K562 (cell line): ENCODE data around the gene C7orf57. TPM values are rescaled to one million over a fixed set of nuclear protein-coding genes. Genes with fewer than 3 reads are reported as not detected.

ENCODE experiments used
- ATAC-seq: fragments of 200-7000 bp; cut with Tn5 transposase; 3 replicates; pipeline ENCODE4 v1.9.1; 2020; ENCODE audit warnings: moderate library complexity
- BruUV-seq: library from RNA; stranded (reverse); fragments of 400-500 nt; replicated peaks from 2 replicates; lab custom pipeline; 2021; lab: Mats Ljungman, UMichigan
- CTCF ChIA-PET: fragments of 300-600 bp; formaldehyde crosslinking; extraction: SDS; loops from one replicate; lab custom pipeline; 2021; ENCODE audit warnings: low intra/inter-chr PET ratio; lab: Yijun Ruan, JAX
- POLR2A ChIA-PET: fragments of 300-600, 350-650 bp; sonication (Branson Sonifier 250); formaldehyde crosslinking; extraction: SDS; loops from one replicate; lab custom pipeline; 2021; ENCODE audit warnings: antibody characterized with exemption, inconsistent platforms; lab: Yijun Ruan, JAX
- DNase-seq, 4 experiments: peaks; one replicate each; pipeline versions ENCODE4 v3.0.0 to v3.0.0-alpha.2; 2011 to 2018; ENCODE audit warnings: low spot score in 3 of 4, mixed read lengths in 3 of 4; ENCODE audit errors: extremely low read depth in 1 of 4
- FAIRE-seq: peaks from 2 replicates; lab custom pipeline; 2011; peaks lifted over from hg19 to GRCh38; lab: Jason Lieb, UNC
- H2AFZ ChIP-seq: 2 replicates; pipeline ENCODE4 v1.6.0; 2011; ENCODE audit warnings: low read depth, low read length, control low read depth, inconsistent platforms
- H3K27ac ChIP-seq: fragments of 200-600 bp; 3 replicates; pipeline ENCODE4 v1.8.0; 2011; ENCODE audit warnings: low read depth, mild to moderate bottlenecking, control low read depth, inconsistent platforms, low read length, moderate library complexity, mixed read lengths; ENCODE audit errors: extremely low read depth
- H3K27me3 ChIP-seq, 2 experiments: fragments of 300-600 bp in 1 of 2; 2 replicates in 1 of 2; 3 replicates in 1 of 2; pipeline versions ENCODE4 v1.6.0 to v1.8.0; 2011; ENCODE audit warnings: inconsistent platforms in 2 of 2, low read length in 2 of 2, mild to moderate bottlenecking in 1 of 2, mixed read lengths in 1 of 2, moderate library complexity in 1 of 2; ENCODE audit not compliant: control insufficient read depth in 2 of 2, insufficient read depth in 2 of 2
- H3K36me3 ChIP-seq: fragments of 300-600 bp; 3 replicates; pipeline ENCODE4 v1.8.0; 2011; ENCODE audit warnings: mild to moderate bottlenecking, low read length, inconsistent platforms; ENCODE audit not compliant: control insufficient read depth, insufficient read depth
- H3K4me1 ChIP-seq, 2 experiments: fragments of 200-600 bp in 1 of 2; replicated peaks in 1 of 2; 2 replicates in 1 of 2; 3 replicates in 1 of 2; pipeline versions ENCODE4 v1.5.1 to v1.8.0; 2011; ENCODE audit warnings: inconsistent platforms in 2 of 2, low read length in 2 of 2, mild to moderate bottlenecking in 1 of 2, mixed read lengths in 1 of 2, moderate library complexity in 1 of 2; ENCODE audit not compliant: control insufficient read depth in 2 of 2, insufficient read depth in 2 of 2
- H3K4me2 ChIP-seq: 2 replicates; pipeline ENCODE4 v1.6.1; 2011; ENCODE audit warnings: low read length, control low read depth, inconsistent platforms, mixed read lengths; ENCODE audit not compliant: insufficient read depth
- H3K4me3 ChIP-seq: fragments of 200-600 bp; sonication (generic), shearing (Covaris generic); 2 replicates; pipeline ENCODE4 v1.5.1; 2016; ENCODE audit warnings: control low read depth, inconsistent platforms
- H3K79me2 ChIP-seq: fragments of 200-600 bp; 3 replicates; pipeline ENCODE4 v1.8.0; 2011; ENCODE audit warnings: low read length, inconsistent platforms; ENCODE audit not compliant: control insufficient read depth, insufficient read depth
- H3K9ac ChIP-seq, 2 experiments: 2 replicates each; pipeline versions ENCODE4 v1.6.0 to v1.6.1; 2011; ENCODE audit warnings: low read depth in 2 of 2, low read length in 2 of 2, control low read depth in 1 of 2, inconsistent platforms in 1 of 2, mild to moderate bottlenecking in 1 of 2, mixed read lengths in 1 of 2; ENCODE audit not compliant: insufficient read depth in 1 of 2
- H3K9me1 ChIP-seq: one replicate; pipeline ENCODE4 v1.6.0; 2011; ENCODE audit warnings: inconsistent platforms, mild to moderate bottlenecking, low read length, moderate library complexity; ENCODE audit not compliant: control insufficient read depth, insufficient read depth
- H3K9me3 ChIP-seq: replicated peaks from 2 replicates; pipeline ENCODE4 v1.5.1; 2011; ENCODE audit warnings: low read depth, low read length, inconsistent platforms; ENCODE audit not compliant: control insufficient read depth, insufficient read depth
- H4K20me1 ChIP-seq: replicated peaks from 2 replicates; pipeline ENCODE4 v1.6.1; 2011; ENCODE audit warnings: low read length, inconsistent platforms, mixed read lengths; ENCODE audit not compliant: control insufficient read depth, insufficient read depth
- BRCA1 ChIP-seq, 2 experiments: fragments of 450-650 bp in 1 of 2; sonication (generic) in 1 of 2; formaldehyde crosslinking in 1 of 2; IDR thresholded peaks; 2 replicates each; pipeline versions ENCODE4 v1.5.0 to v1.6.1; 2017 to 2020; ENCODE audit warnings: mild to moderate bottlenecking in 1 of 2, missing genetic modification reagents in 1 of 2
- CHD7 ChIP-seq: fragments of 200-600 bp; sonication (generic); IDR thresholded peaks from one replicate; pipeline ENCODE4 v1.6.1; 2012; ENCODE audit warnings: mild to moderate bottlenecking, low read depth, low read length, inconsistent platforms
- EGR1 ChIP-seq: fragments of 450-650 bp; conservative IDR thresholded peaks from 2 replicates; pipeline ENCODE4 v1.6.1; 2017; ENCODE audit warnings: mild to moderate bottlenecking
- VEZF1 ChIP-seq: fragments of 200-800 bp; sonication (Bioruptor generic); IDR thresholded peaks from 2 replicates; pipeline ENCODE4 v1.6.1; 2017; ENCODE audit warnings: missing genetic modification characterization, missing compliant biosample characterization
- ZSCAN29 ChIP-seq: fragments of 450-650 bp; IDR thresholded peaks from 2 replicates; pipeline ENCODE4 v1.6.1; 2017
- whole genome bisulfite sequencing: fragments of 100-300 bp; shearing (Covaris generic); methylation state at CpG from one replicate; pipeline ENCODE4 v1.1.6; 2016; ENCODE audit warnings: low coverage, mixed read lengths; ENCODE audit not compliant: insufficient coverage; ENCODE audit errors: missing lambda C conversion rate; 5-methylcytosine and 5-hydroxymethylcytosine counted together
- in situ Hi-C: fragments of 300-500 bp; cut with MboI; formaldehyde crosslinking; loops from 4 replicates; pipeline ENCODE4 v1.15.0; 2018; ENCODE audit warnings: inconsistent platforms, mixed read lengths
- intact Hi-C: fragments of 100-400 bp; cut with micrococcal nuclease; formaldehyde crosslinking; loops from 2 replicates; pipeline ENCODE4 v1.14.2; 2022
- polyA plus RNA-seq, 8 experiments: library from polyadenylated mRNA; depleted of rRNA in 4 of 8; stranded (reverse) in 5 of 8; unstranded in 3 of 8; fragments of >200 nt; fragmentation: Nextera tagmentation in 2 of 8; fragmentation: Illumina TruSeq in 1 of 8; extraction: Ambion mirVana in 2 of 8; extraction: Trizol in 1 of 8; gene quantifications; 2 replicates each; pipeline versions ENCODE4 v1.2.1 to v1.2.3, GENCODE V29; 2011 to 2014; ENCODE audit warnings: inconsistent platforms in 1 of 8, missing spikeins in 1 of 8
- total RNA-seq, 7 experiments: library from RNA; depleted of rRNA in 6 of 7; stranded (reverse); fragments of >200 nt in 6 of 7; fragmentation: Illumina TruSeq in 2 of 7; extraction: Trizol in 2 of 7; gene quantifications; 2 replicates each; pipeline versions ENCODE4 v1.2.1 to v1.2.3, GENCODE V29; 2011 to 2021; ENCODE audit warnings: low replicate concordance in 1 of 7

Gene C7orf57
- total and polyA plus RNA-seq, 9 of the 15 experiments (the other 6 are each of a cell fraction or from before 2014, with no cell fraction given), result not detected

- TF ChIP-seq BRCA1 (IDR thresholded peaks at IDR 0.05), result no peak
- no peak for TF ChIP-seq BRCA1 (CRISPR knock-in tag; IDR thresholded peaks at IDR 0.05)
Measured at GRCh38 chr7:47991270-47991669, 44.1 kb upstream of the C7orf57 start (continued).

- DNase-seq (peak; percentile 33 to 74 (median 53)), ATAC-seq (peak; percentile 100), FAIRE-seq (no peak)
- Histone ChIP-seq H3K79me2 (no peaks in the 10 kb centered on the region), H2AFZ (peak overlapping the region; percentile 94), H3K9me1 (no peaks in the 10 kb centered on the region), H3K27ac (no peak overlapping the region; the same call in 2 of the 3 replicates), H3K4me1 (peaks cover 0 to 8% of the 10 kb centered on the region in 2 experiments; a peak in 2 of 5 replicates), H3K4me3 (no peak overlapping the region), H3K27me3 (no peaks in the 10 kb centered on the region), H3K36me3 (no peaks in the 10 kb centered on the region), H3K9ac (peak overlapping the region in 1 of 2 experiments; percentile 83; a peak in 2 of 4 replicates), H3K4me2 (peak overlapping the region; percentile 34), H4K20me1 (no peaks in the 10 kb centered on the region; the same call in 1 of the 2 replicates), H3K9me3 (no peaks in the 10 kb centered on the region)
- no TSS peak for BruUV-seq
- ChIA-PET CTCF (interaction anchor here (0.6 to 1.4 kb wide), 5 partner anchors 100 to 119 kb away, joined by 3 to 6 read pairs (median 3); no protein-coding TSS in a partner anchor), POLR2A (interaction anchor here (0.6 kb wide), 1 partner anchor 20 kb away, joined by 3 read pairs; no protein-coding TSS in a partner anchor)
- intact Hi-C loops (loop anchor here (1.0 kb wide), 1 partner anchor 118 kb away; no protein-coding TSS in a partner anchor), in situ Hi-C loops (no loop called here)
- 33% methylated on average over 19 of the region's 26 CpGs for WGBS
- TF ChIP-seq EGR1 (peak; percentile 51; the same call in 1 of the 2 replicates), VEZF1 (CRISPR knock-in tag) (peak; percentile 22; the same call in 1 of the 2 replicates), ZSCAN29 (no peak), CHD7 (no peak)
Measured at GRCh38 chr7:47991741-47992311, 43.5 kb upstream of the C7orf57 start.
